CMK (cell line): Measurements from ENCODE around the gene PARD6G.

ENCODE experiments used
- DNase-seq: peaks from one replicate; pipeline ENCODE4 v3.0.0-alpha.2; 2010; ENCODE audit warnings: low read depth

The PARD6G gene

DNA sequence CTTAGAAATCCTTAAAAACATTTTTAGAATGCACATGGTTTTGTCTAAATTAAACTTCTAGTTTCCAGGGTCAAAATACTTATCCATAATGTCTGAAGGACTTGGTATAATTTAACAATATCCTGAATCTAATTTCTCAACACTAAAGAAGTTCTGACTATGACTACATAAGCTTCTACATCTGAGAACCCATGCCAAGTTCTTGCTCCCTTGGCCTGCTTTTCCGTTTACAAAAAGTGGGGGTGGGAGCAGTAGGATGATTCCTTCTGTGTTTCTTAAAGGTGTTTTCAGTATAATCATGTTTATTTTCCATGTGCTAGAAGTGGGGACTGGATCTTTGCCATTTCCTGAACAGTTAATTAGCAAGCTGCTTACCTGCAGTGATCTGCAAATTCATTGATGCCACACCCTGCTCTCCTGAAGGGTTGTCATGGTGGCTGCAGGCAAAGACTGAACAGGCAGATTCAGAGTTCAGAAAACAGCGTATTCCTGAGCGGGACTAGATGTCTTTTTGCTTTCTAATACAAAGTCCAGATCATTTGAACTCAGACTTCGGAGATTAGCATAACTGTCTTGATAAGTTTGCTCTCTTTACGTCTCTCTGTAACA, 102.0 kb downstream of the PARD6G start:
- DNase-seq: no peak

DNA sequence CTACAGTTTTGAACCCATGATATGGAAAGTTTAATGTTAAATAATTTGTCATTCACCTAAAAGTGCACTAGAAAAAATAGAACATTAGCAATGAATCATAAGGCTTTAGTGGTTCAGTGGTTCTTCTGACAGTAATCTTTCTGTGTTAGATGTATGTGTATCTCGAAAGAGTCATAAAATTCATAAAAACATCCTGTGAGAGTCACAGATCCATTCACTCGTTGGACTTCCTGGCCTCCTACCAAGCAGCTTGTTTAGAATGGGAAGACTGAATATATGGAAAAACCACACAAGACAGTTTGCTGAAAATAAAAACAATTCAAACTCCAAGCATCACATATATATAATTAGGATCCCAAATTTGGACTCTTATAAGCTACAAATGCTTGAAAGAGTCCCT, 103.4 kb downstream of the PARD6G start:
- DNase-seq: no peak

DNA sequence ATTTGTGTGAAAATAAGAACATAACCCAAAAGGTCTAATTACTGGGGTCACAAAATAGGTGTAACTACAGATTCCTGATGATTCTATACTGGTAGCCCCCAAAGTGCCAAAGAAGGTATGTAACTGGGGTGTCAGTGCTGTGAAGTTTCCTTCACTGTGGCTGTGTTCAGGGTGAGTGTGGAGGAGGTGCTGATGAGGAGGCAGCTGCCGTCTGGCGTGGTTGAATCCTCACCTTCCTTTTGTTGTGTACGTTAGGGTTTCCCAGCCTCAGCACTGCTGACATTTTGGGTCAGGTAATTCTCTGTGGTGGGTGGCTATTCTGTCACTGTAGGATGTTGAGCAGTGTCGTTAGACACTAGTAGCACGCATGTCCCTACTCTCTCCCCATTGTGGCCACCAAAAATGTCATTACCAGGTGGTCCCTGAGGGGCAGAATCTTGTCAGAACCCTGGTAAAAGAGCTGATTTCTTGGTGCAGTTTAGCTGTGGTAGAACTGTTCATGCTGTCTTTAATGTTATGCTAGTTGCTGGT, 106.8 kb downstream of the PARD6G start:
- DNase-seq: no peak

GRCh38 chr18:80137976-80138375, 109.3 kb downstream of the PARD6G start:
- DNase-seq: no peak

GRCh38 chr18:80137137-80137536, 110.2 kb downstream of the PARD6G start:
- no peak for DNase-seq

GRCh38 chr18:80136679-80137078, 110.6 kb downstream of the PARD6G start:
- DNase-seq: no peak

- DNase-seq: no peak
Observed at GRCh38 chr18:80135136-80135535, 112.2 kb downstream of the PARD6G start.

DNA sequence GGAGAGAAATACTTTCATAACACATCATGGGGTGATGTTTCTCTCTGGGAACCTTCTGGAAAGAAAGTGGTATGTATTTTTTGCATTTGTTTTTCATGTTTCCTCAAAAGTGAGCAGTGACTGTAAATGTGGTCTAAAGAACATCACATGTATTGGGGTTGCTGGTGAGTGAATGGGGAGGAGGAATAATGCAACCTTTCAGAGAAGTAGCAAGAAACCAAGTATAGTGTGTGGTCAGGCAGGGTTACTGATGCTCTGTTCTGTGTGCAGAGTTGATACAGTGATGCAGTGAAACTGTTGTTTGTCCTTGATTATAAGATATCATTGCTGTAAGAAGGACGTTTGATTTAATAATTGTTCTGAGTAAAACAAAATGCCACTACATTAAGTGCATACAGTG, 114.2 kb downstream of the PARD6G start:
- DNase-seq: no peak

DNA sequence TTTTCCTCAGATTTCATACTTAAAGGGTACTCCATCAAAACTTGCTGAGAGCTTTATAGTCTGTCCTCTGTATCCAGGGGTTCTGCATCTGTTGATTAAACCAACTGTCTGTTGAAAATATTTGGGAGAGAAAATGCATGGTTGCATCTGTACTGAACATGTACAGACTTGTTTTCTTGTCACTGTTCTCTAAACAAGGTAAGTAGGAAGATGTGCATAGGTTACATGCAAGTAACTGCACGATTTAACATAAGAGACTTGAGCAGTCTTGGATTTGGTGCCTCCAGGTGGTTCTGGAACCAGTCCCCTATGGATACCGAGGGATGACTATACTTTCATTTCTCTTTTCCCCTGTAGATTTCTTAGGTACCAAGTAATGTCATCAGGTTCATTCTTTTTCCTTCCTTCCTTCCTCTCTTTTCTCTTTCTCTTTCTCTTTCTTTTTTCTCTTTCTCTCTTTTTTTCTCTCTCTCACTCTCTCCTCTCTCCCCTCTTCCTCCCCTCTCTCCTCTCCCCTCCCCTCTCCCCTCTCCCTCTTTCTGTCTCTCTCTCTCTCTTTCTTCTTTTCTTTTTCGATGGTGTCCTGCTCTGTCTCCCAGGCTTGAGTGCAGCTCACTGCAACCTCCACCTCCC, 115.0 kb downstream of the PARD6G start:
- no peak for DNase-seq

GRCh38 chr18:80130555-80130954, 116.8 kb downstream of the PARD6G start:
- DNase-seq: no peak

- no peak for DNase-seq
Observed at GRCh38 chr18:80129672-80130367, 117.5 kb downstream of the PARD6G start.

DNA sequence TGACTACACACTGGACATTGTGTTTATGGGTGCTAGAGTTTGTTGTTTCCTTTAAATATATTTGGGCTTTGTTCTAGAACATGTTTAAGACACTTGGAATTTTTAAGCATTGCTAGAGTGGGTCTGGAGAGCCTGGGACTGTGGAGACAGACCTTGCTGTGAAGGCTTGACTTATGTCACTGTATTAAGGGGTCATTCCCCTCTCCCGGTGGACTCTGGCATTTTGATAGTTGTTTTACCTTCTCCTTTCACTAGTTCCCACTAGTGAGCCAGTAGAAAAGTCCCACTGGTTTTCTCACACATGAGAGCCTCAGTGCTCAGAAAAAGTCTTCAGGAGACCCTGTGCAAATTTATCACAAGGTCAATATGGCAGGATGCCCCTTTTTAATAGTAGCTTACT, 119.7 kb downstream of the PARD6G start:
- no peak for DNase-seq

GRCh38 chr18:80126797-80127196, 120.5 kb downstream of the PARD6G start:
- DNase-seq: no peak

- no peak for DNase-seq
Observed at GRCh38 chr18:80124131-80124530, 123.2 kb downstream of the PARD6G start.

GRCh38 chr18:80120932-80121331, 126.4 kb downstream of the PARD6G start:
- no peak for DNase-seq

DNA sequence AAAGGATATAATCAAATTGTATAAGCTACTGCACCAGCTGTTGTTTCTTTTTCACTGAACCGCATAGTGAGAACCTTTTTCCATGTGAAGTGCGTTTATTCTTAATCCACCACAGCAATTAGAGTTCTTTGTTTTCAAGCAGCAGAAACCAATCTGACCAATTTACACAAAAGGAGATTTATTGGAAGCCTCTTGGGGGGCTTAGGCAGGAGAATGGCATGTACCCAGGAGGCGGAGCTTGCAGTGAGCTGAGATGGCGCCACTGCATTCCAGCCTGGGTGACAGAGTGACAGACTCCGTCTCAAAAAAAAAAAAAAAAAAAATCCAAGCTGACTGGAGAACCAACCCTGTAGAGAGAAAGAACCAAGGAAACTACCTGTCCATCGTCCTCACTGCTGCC, 128.2 kb downstream of the PARD6G start:
- no peak for DNase-seq

GRCh38 chr18:80115035-80115434, 132.3 kb downstream of the PARD6G start:
- no peak for DNase-seq

DNA sequence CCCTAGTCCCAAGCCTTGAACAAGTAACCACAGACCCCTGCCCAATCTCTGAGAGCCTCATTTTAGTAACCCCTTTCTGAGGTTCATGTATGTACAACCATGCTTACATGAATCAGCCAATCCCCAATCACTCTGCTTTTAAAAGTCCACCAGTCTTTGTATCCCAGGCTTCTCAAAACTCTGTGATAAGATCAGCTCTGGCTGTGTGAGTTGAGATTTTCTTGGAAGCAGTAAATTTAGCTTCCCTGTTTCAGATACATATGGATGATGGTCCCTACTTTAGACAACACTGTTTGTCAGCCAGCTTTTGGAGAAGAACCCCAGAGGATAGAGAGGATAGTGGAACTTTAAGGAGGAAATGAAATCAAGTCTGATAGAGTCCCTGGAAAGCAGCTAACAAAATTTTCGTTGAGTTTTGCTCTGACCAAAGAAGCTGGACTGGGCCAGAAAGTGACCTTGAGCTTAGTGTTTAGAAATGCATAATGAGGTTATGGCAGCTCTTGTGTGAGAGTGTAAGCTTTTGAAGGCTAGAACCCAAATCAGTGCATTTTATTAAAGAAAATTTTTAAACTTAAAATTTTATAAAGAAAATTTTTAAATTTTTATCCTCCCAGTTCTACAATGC, 134.6 kb downstream of the PARD6G start:
- no peak for DNase-seq

- DNase-seq: no peak
Observed at GRCh38 chr18:80109676-80110078, 137.6 kb downstream of the PARD6G start.

DNA sequence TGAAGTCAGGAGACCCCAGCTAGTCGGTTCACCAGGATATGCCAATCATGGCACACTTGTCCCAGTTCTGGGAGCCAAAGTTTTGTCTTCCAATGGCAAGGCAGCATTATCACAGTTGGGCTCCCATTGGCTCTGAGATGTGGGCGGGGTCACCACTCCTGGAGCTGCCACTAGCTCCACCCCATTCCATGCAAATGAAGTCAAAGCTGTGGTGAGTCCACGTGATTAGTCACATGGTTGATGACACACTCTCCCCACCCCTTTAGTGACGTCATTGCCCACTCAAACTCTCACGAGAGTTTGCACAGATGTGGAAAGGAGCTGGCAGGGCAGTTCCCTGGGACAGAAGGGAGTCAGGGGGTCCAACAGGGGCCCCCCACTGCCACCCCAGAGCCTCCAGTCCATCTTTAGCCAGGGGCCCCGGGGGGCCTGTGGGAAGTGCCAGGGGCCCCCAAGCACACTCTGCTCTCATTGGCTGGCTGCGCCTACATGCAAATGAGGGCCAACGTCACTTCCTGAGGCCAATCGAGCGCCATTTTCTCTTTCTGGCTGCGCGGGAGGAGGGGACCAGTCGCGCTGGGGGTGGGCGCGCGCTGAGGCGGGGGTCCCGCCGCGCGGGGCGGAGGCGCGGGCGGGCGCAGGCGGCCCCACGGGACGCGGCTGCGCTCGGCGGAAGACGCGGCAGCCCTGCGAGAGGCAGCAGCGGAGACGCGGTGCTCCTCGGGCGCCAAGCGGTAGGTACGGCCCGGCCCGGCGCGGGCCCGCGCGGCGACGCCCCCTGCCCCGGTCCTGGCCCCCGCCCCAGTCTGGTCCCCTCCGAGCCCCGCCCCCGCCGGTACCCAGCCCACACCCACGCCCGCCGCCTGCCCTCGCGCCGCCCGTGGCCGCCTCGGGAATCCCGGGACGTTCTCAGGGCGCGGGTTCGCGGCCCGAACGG, 138.3 kb downstream of the PARD6G start, which contains the start of gene ADNP2:
Gene ADNP2 (plus strand): TSS at position 524 of the 937 bp plus-strand sequence. CDS start 8,281 bp downstream, outside the sequence.
- DNase-seq: peak; percentile 92

- DNase-seq: no peak
Observed at GRCh38 chr18:80108121-80108536, 139.2 kb downstream of the PARD6G start.

GRCh38 chr18:80107426-80107825, 139.9 kb downstream of the PARD6G start:
- no peak for DNase-seq
